HCT116 (cell line): ENCODE results near the gene NCAPG2. TPM values are rescaled to one million over a fixed set of nuclear protein-coding genes. Genes with fewer than 3 reads are reported as not detected.
"Not testable (repeated sequence)": the region's sequence is repeated elsewhere in the genome, so short reads cannot be mapped to it uniquely, and the experiment has no call there.

Experiments used
- ATAC-seq: fragments of 200-7000 bp; cut with Tn5 transposase; 2 replicates; pipeline ENCODE4 v1.9.1; 2020; ENCODE audit warnings: mild to moderate bottlenecking, moderate library complexity
- BruUV-seq: library from RNA; stranded (reverse); fragments of 400-500 nt; replicated peaks from 2 replicates; lab custom pipeline; 2021; lab: Mats Ljungman, UMichigan
- CTCF ChIA-PET: fragments of 300-600 bp; sonication (Branson Sonifier 250); formaldehyde crosslinking; loops from one replicate; lab custom pipeline; 2021; ENCODE audit warnings: antibody characterized with exemption; lab: Charles Lee
- POLR2A ChIA-PET: fragments of 300-600, 350-600 bp; sonication (Branson Sonifier 250); formaldehyde crosslinking; loops from one replicate; lab custom pipeline; 2021; ENCODE audit warnings: antibody characterized with exemption; lab: Charles Lee
- RAD21 ChIA-PET, 2 experiments: fragments of 300-600 bp; sonication (Branson Sonifier 250); formaldehyde crosslinking; loops; one replicate each; lab custom pipeline; 2023; ENCODE audit warnings: low total read pairs in 2 of 2; ENCODE audit not compliant: uncharacterized antibody in 2 of 2, unreplicated experiment in 2 of 2, low non-redundant PET in 1 of 2; lab: Charles Lee
- DNase-seq: peaks from one replicate; pipeline ENCODE4 v3.0.0-alpha.2; 2010; ENCODE audit warnings: low read depth, low spot score
- H2AFZ ChIP-seq: fragments of 200-600 bp; shearing (Covaris generic), sonication (generic); 2 replicates; pipeline ENCODE4 v1.6.1; 2017; ENCODE audit warnings: low read depth, mixed run types, mixed read lengths, antibody characterized with exemption, low read length; ENCODE audit not compliant: poor library complexity, severe bottlenecking
- H3K27ac ChIP-seq: 2 replicates; pipeline ENCODE4 v1.5.1; 2012; ENCODE audit warnings: low read depth, low read length
- H3K27me3 ChIP-seq: fragments of 200-600 bp; sonication (generic); 2 replicates; pipeline ENCODE4 v1.6.1; 2016; ENCODE audit warnings: mixed run types, low read length, mixed read lengths; ENCODE audit not compliant: insufficient read depth
- H3K36me3 ChIP-seq, 2 experiments: fragments of 200-500 bp in 1 of 2; fragments of 200-600 bp in 1 of 2; sonication (Bioruptor generic) in 1 of 2; sonication (generic) in 1 of 2; 2 replicates each; pipeline versions ENCODE4 v1.5.1 to v1.6.1; 2014 to 2016; ENCODE audit warnings: low read length in 2 of 2, inconsistent platforms in 1 of 2, mixed read lengths in 1 of 2, mixed run types in 1 of 2; ENCODE audit not compliant: insufficient read depth in 2 of 2, control insufficient read depth in 1 of 2
- H3K4me1 ChIP-seq, 2 experiments: fragments of 200-600 bp in 1 of 2; sonication (generic) in 1 of 2; 2 replicates each; pipeline versions ENCODE4 v1.5.1 to v1.6.1; 2012 to 2017; ENCODE audit warnings: low read length in 2 of 2, inconsistent platforms in 1 of 2, mild to moderate bottlenecking in 1 of 2, mixed read lengths in 1 of 2, mixed run types in 1 of 2, moderate library complexity in 1 of 2; ENCODE audit not compliant: insufficient read depth in 2 of 2, control insufficient read depth in 1 of 2
- H3K4me2 ChIP-seq: fragments of 200-600 bp; sonication (generic); 2 replicates; pipeline ENCODE4 v1.6.1; 2017; ENCODE audit warnings: mixed run types, low read length, mixed read lengths
- H3K4me3 ChIP-seq, 2 experiments: fragments of 200-600 bp in 1 of 2; sonication (generic) in 1 of 2; replicated peaks in 1 of 2; 2 replicates each; pipeline ENCODE4 v1.5.1; 2011 to 2016; ENCODE audit warnings: low read length in 2 of 2, control low read depth in 1 of 2, low read depth in 1 of 2, mild to moderate bottlenecking in 1 of 2, mixed read lengths in 1 of 2, mixed run types in 1 of 2
- H3K79me2 ChIP-seq: fragments of 200-600 bp; sonication (generic); 2 replicates; pipeline ENCODE4 v1.6.1; 2017; ENCODE audit warnings: mild to moderate bottlenecking, mixed run types, low read length, moderate library complexity, mixed read lengths; ENCODE audit not compliant: insufficient read depth
- H3K9ac ChIP-seq: fragments of 200-600 bp; sonication (generic); 2 replicates; pipeline ENCODE4 v1.6.1; 2016; ENCODE audit warnings: low read length, mixed read lengths
- H3K9me2 ChIP-seq: fragments of 200-600 bp; sonication (generic), shearing (Covaris generic); 2 replicates; pipeline ENCODE4 v1.6.1; 2017; ENCODE audit warnings: mixed run types, mild to moderate bottlenecking, moderate library complexity; ENCODE audit not compliant: insufficient read depth
- H3K9me3 ChIP-seq, 2 experiments: fragments of 200-500 bp in 1 of 2; fragments of 200-600 bp in 1 of 2; sonication (Bioruptor generic) in 1 of 2; sonication (generic) in 1 of 2; 2 replicates each; pipeline ENCODE4 v1.6.1; 2014 to 2017; ENCODE audit warnings: low read length in 2 of 2, mixed read lengths in 2 of 2, inconsistent platforms in 1 of 2, low read depth in 1 of 2, mild to moderate bottlenecking in 1 of 2, mixed run types in 1 of 2, moderate library complexity in 1 of 2; ENCODE audit not compliant: control insufficient read depth in 1 of 2, insufficient read depth in 1 of 2
- H4K20me1 ChIP-seq: fragments of 200-600 bp; sonication (generic), shearing (Covaris generic); 2 replicates; pipeline ENCODE4 v1.6.1; 2017; ENCODE audit warnings: mixed run types, mild to moderate bottlenecking, moderate library complexity; ENCODE audit not compliant: insufficient read depth
- CBX3 ChIP-seq: IDR thresholded peaks from 2 replicates; pipeline ENCODE4 v1.6.1; 2012; ENCODE audit warnings: low read depth
- CTCF ChIP-seq, 3 experiments: fragments of 200-600 bp in 1 of 3; sonication (generic) in 1 of 3; IDR thresholded peaks in 2 of 3; conservative IDR thresholded peaks in 1 of 3; 2 replicates each; pipeline ENCODE4 v1.5.1; 2012 to 2017; ENCODE audit warnings: low read depth in 2 of 3, low read length in 2 of 3, antibody characterized with exemption in 1 of 3, borderline replicate concordance in 1 of 3, control low read depth in 1 of 3, mild to moderate bottlenecking in 1 of 3, mixed read lengths in 1 of 3, mixed run types in 1 of 3, moderate library complexity in 1 of 3; ENCODE audit not compliant: insufficient read depth in 1 of 3
- EGR1 ChIP-seq: IDR thresholded peaks from 2 replicates; pipeline ENCODE4 v1.6.1; 2012; ENCODE audit warnings: low read depth
- EZH2 ChIP-seq: fragments of 200-600 bp; sonication (generic); IDR thresholded peaks from 2 replicates; pipeline ENCODE4 v1.6.1; 2017; ENCODE audit warnings: antibody characterized with exemption, mixed run types
- EZH2phosphoT487 ChIP-seq: fragments of 200-600 bp; IDR thresholded peaks from 2 replicates; pipeline ENCODE4 v1.6.1; 2018; ENCODE audit warnings: antibody characterized with exemption, borderline replicate concordance
- FOSL1 ChIP-seq: IDR thresholded peaks from 2 replicates; pipeline ENCODE4 v1.6.1; 2012; ENCODE audit warnings: low read depth
- JUND ChIP-seq: IDR thresholded peaks from 2 replicates; pipeline ENCODE4 v1.6.1; 2012
- POLR2AphosphoS5 ChIP-seq: IDR thresholded peaks from 2 replicates; pipeline ENCODE4 v1.6.1; 2011; ENCODE audit warnings: mild to moderate bottlenecking, low read depth, low read length, moderate library complexity
- RAD21 ChIP-seq: IDR thresholded peaks from 2 replicates; pipeline ENCODE4 v1.6.1; 2012; ENCODE audit warnings: low read depth, mild to moderate bottlenecking
- REST ChIP-seq: IDR thresholded peaks from 2 replicates; pipeline ENCODE4 v1.6.1; 2012; ENCODE audit warnings: low read depth
- SIN3A ChIP-seq: IDR thresholded peaks from 2 replicates; pipeline ENCODE4 v1.6.1; 2012; ENCODE audit warnings: low read depth
- SP1 ChIP-seq: IDR thresholded peaks from 2 replicates; pipeline ENCODE4 v1.6.1; 2012; ENCODE audit warnings: low read depth
- SRF ChIP-seq: IDR thresholded peaks from 2 replicates; pipeline ENCODE4 v1.6.1; 2012; ENCODE audit warnings: low read depth
- TCF7L2 ChIP-seq: IDR thresholded peaks from 2 replicates; pipeline ENCODE4 v1.7.0; 2011; ENCODE audit warnings: borderline replicate concordance, inconsistent platforms; ENCODE audit not compliant: insufficient read depth, insufficient read length; ENCODE audit errors: extremely low read depth
- ZFX ChIP-seq: fragments of 450-650 bp; IDR thresholded peaks from 2 replicates; pipeline ENCODE4 v1.6.1; 2017
- ZNF274 ChIP-seq: fragments of 200-500 bp; sonication (Bioruptor generic); IDR thresholded peaks from 2 replicates; pipeline ENCODE4 v1.6.1; 2014; ENCODE audit warnings: mild to moderate bottlenecking, low read depth, low read length, inconsistent platforms
- intact Hi-C: fragments of 100-400 bp; cut with micrococcal nuclease; formaldehyde crosslinking; loops from 2 replicates; pipeline ENCODE4 v1.10.0; 2022
- total RNA-seq: library from RNA; stranded (reverse); gene quantifications from one replicate; pipeline ENCODE4 v1.2.1, GENCODE V29; 2021; ENCODE audit not compliant: unreplicated experiment
- TF ChIP-seq, protein P1 (sequence below): IDR thresholded peaks from 2 replicates; pipeline ENCODE4 v1.6.1; 2012
- TF ChIP-seq, protein P2 (sequence below): IDR thresholded peaks from 2 replicates; pipeline ENCODE4 v1.6.1; 2012

Gene NCAPG2
- total RNA-seq, 1 experiment from 2014 or later: 73.1 TPM

- Histone ChIP-seq H3K27ac (no peak overlapping the region), H2AFZ (no peak overlapping the region), H3K4me1 (peaks cover 6 to 9% of the 10 kb centered on the region in 2 experiments; a peak in 3 of 4 replicates), H3K9me3 (no peaks in the 10 kb centered on the region), H3K36me3 (peaks cover 9 to 46% of the 10 kb centered on the region in 2 experiments; a peak in 2 of 4 replicates), H3K9ac (no peak overlapping the region), H3K4me2 (no peak overlapping the region), H3K4me3 (no peak overlapping the region), H3K9me2 (no peaks in the 10 kb centered on the region), H3K79me2 (peaks cover 100% of the 10 kb centered on the region), H4K20me1 (no peaks in the 10 kb centered on the region), H3K27me3 (no peaks in the 10 kb centered on the region)
- BruUV-seq: no TSS peak
- ChIA-PET RAD21 (no interaction called here), CTCF (interaction anchor here (0.9 to 1.0 kb wide), 2 partner anchors 278 to 279 kb away, joined by 3 read pairs; no protein-coding TSS in a partner anchor), POLR2A (no interaction called here)
- no peak for DNase-seq
- intact Hi-C loops: no loop called here
- TF ChIP-seq SRF (no peak), SIN3A (no peak), REST (no peak), CTCF (IDR thresholded peaks at IDR 0.05 in 2 of 3, conservative IDR thresholded peaks at IDR 0.05 in 1 of 3; ENCODE audit: borderline replicate concordance in 1 of 3, insufficient read depth in 1 of 3, low read depth in 2 of 3, low read length in 2 of 3) (no peak), EGR1 (no peak), EZH2phosphoT487 (no peak), EZH2 (no peak), POLR2AphosphoS5 (no peak), FOSL1 (no peak), SP1 (no peak), ZFX (no peak), ZNF274 (no peak), RAD21 (no peak), CBX3 (no peak), JUND (no peak), TCF7L2 (no peak)
- TF ChIP-seq, protein P1, sequence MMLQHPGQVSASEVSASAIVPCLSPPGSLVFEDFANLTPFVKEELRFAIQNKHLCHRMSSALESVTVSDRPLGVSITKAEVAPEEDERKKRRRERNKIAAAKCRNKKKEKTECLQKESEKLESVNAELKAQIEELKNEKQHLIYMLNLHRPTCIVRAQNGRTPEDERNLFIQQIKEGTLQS: no peak
- TF ChIP-seq, protein P2, sequence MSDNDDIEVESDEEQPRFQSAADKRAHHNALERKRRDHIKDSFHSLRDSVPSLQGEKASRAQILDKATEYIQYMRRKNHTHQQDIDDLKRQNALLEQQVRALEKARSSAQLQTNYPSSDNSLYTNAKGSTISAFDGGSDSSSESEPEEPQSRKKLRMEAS: no peak
- ATAC-seq: no peak
Observed at GRCh38 chr7:158698657-158699195, 5.9 kb downstream of the NCAPG2 start.

DNA sequence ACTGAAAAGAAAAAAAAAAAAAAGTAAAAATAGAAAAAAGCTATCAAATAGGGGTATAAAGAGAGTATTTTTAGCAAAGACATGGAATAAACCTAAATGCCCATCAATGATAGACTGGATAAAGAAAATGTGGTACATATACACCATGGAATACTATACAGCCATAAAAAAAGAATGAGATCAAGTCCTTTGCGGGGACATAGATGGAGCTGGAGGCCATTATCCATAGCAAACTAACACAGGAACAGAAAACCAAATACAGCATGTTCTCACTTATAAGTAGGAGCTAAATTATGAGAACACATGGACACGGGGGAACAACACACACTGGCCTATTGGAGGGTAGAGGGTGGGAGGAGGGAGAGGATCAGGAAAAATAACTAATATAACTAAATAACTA is 7.0 kb downstream of the NCAPG2 start:
- H3K4me3 ChIP-seq, H3K9me2 ChIP-seq, intact Hi-C loops, DNase-seq, H3K9ac ChIP-seq, POLR2A ChIA-PET, H3K27ac ChIP-seq, ATAC-seq, H2AFZ ChIP-seq, H3K4me2 ChIP-seq, RAD21 ChIA-PET, H3K27me3 ChIP-seq, BruUV-seq, H3K9me3 ChIP-seq, H3K4me1 ChIP-seq: not testable (repeated sequence)
- H3K36me3 ChIP-seq: peaks cover 14 to 48% of the 10 kb centered on the region in 2 experiments; a peak in 2 of 4 replicates
- peaks cover 100% of the 10 kb centered on the region for H3K79me2 ChIP-seq
- H4K20me1 ChIP-seq: 0 out of 2 replicates have a peak, but pooled peaks cover 11% of the 10 kb centered on the region
- CTCF ChIA-PET: interaction anchor here (0.9 to 1.1 kb wide), 3 partner anchors 276 to 280 kb away, joined by 3 read pairs; no protein-coding TSS in a partner anchor
